Choroid plexus epithelial cell (primary cell): ENCODE results near the gene NCEH1.
A peak's percentile ranks its signal among the peaks of the same experiment; 100 is the strongest.

Experiments
- DNase-seq: peaks from one replicate; pipeline ENCODE4 v3.0.0-alpha.2; 2010; ENCODE audit warnings: low read depth
- H3K4me3 ChIP-seq: 2 replicates; pipeline ENCODE4 v1.5.1; 2011; ENCODE audit warnings: low read depth, mild to moderate bottlenecking, control low read depth, low read length, moderate library complexity
- CTCF ChIP-seq: conservative IDR thresholded peaks from 2 replicates; pipeline ENCODE4 v1.5.1; 2011; ENCODE audit warnings: low read depth, mild to moderate bottlenecking, control low read depth, inconsistent platforms, low read length, moderate library complexity

The NCEH1 gene

GRCh38 chr3:172678068-172678467 lies 32.8 kb downstream of the NCEH1 start:
- no peak for DNase-seq
- no peak for TF ChIP-seq CTCF
- H3K4me3 ChIP-seq = no peak overlapping the region

GRCh38 chr3:172676196-172676922 lies 34.5 kb downstream of the NCEH1 start:
- no peak overlapping the region for H3K4me3 ChIP-seq
- TF ChIP-seq CTCF = no peak
- no peak for DNase-seq

GRCh38 chr3:172675441-172676193 lies 35.2 kb downstream of the NCEH1 start:
- H3K4me3 ChIP-seq = no peak overlapping the region
- DNase-seq = peak; percentile 73
- TF ChIP-seq CTCF = peak; percentile 51

GRCh38 chr3:172673210-172673679 lies 37.6 kb downstream of the NCEH1 start:
- TF ChIP-seq CTCF = peak; percentile 81
- DNase-seq = peak; percentile 86

GRCh38 chr3:172669021-172669420 lies 41.8 kb downstream of the NCEH1 start:
- DNase-seq = no peak
- TF ChIP-seq CTCF = no peak

More at GRCh38 chr3:172673210-172673679, 37.6 kb downstream of the NCEH1 start:
- H3K4me3 ChIP-seq = no peak overlapping the region

GRCh38 chr3:172666873-172667694 lies 43.8 kb downstream of the NCEH1 start:
- peak; percentile 87 for TF ChIP-seq CTCF
- H3K4me3 ChIP-seq = no peak overlapping the region
- peak; percentile 92 for DNase-seq

More at GRCh38 chr3:172669021-172669420, 41.8 kb downstream of the NCEH1 start:
- H3K4me3 ChIP-seq = no peak overlapping the region
